ENCODE measurements around the gene EVX1.

EVX1 gene

GRCh38 chr7:27239387-27240014 is 3.1 kb upstream of the EVX1 start:
- Mint-ChIP-seq H3K27me3 (peaks cover 100% of the 10 kb centered on the region), H3K9me3 (no peaks in the 10 kb centered on the region), H3K4me3 (peak overlapping the region; percentile 42 to 51), H3K27ac (no peak overlapping the region), H3K4me1 (peaks cover 55% of the 10 kb centered on the region)
- DNase-seq (no peak), ATAC-seq (no peak)

- Mint-ChIP-seq H3K9me3 (no peaks in the 10 kb centered on the region), H3K27me3 (peaks cover 100% of the 10 kb centered on the region), H3K4me3 (peak overlapping the region; percentile 29 to 42), H3K4me1 (peaks cover 62% of the 10 kb centered on the region), H3K27ac (no peak overlapping the region)
- no peak for ATAC-seq
- no peak for DNase-seq
These were observed 2.4 kb upstream of the EVX1 start for GRCh38 chr7:27240015-27240731.

- ATAC-seq (no peak), DNase-seq (no peak)
- H3K4me3 Mint-ChIP-seq, result no peak overlapping the region
- no peaks in the 10 kb centered on the region for H3K9me3 Mint-ChIP-seq
- H3K27me3 Mint-ChIP-seq, result peaks cover 100% of the 10 kb centered on the region
- H3K4me1 Mint-ChIP-seq, result peaks cover 63% of the 10 kb centered on the region
- peak overlapping the region in 1 of 2 donors; percentile 59 for H3K27ac Mint-ChIP-seq
These were observed 1.2 kb upstream of the EVX1 start for GRCh38 chr7:27241189-27242056.

- DNase-seq (no peak), ATAC-seq (no peak)
- Mint-ChIP-seq H3K4me1 (peaks cover 64% of the 10 kb centered on the region), H3K27me3 (peaks cover 100% of the 10 kb centered on the region), H3K27ac (no peak overlapping the region), H3K9me3 (no peaks in the 10 kb centered on the region), H3K4me3 (peak overlapping the region; percentile 66 to 74)
These were observed 448 bp upstream of the EVX1 start for GRCh38 chr7:27242154-27242553.

GRCh38 chr7:27243340-27244163 is 950 bp downstream of the EVX1 start:
- Mint-ChIP-seq H3K9me3 (no peaks in the 10 kb centered on the region), H3K4me1 (peaks cover 53% of the 10 kb centered on the region), H3K27me3 (peaks cover 100% of the 10 kb centered on the region), H3K27ac (peak overlapping the region in 1 of 2 donors; percentile 74), H3K4me3 (peak overlapping the region; percentile 44 to 62)
- ATAC-seq (no peak), DNase-seq (no peak)

GRCh38 chr7:27244488-27245123 is 2.0 kb downstream of the EVX1 start:
- H3K9me3 Mint-ChIP-seq, result no peaks in the 10 kb centered on the region
- H3K4me3 Mint-ChIP-seq, result no peak overlapping the region
- ATAC-seq (no peak), DNase-seq (no peak)
- no peak overlapping the region for H3K27ac Mint-ChIP-seq
- H3K27me3 Mint-ChIP-seq, result peaks cover 100% of the 10 kb centered on the region
- peaks cover 59% of the 10 kb centered on the region for H3K4me1 Mint-ChIP-seq

GRCh38 chr7:27245124-27245797 is 2.7 kb downstream of the EVX1 start:
- no peak for ATAC-seq
- H3K9me3 Mint-ChIP-seq, result no peaks in the 10 kb centered on the region
- DNase-seq, result no peak
- no peak overlapping the region for H3K4me3 Mint-ChIP-seq
- H3K4me1 Mint-ChIP-seq, result peaks cover 59% of the 10 kb centered on the region
- H3K27ac Mint-ChIP-seq, result no peak overlapping the region
- H3K27me3 Mint-ChIP-seq, result peaks cover 100% of the 10 kb centered on the region

- Mint-ChIP-seq H3K9me3 (no peaks in the 10 kb centered on the region), H3K4me3 (peak overlapping the region; percentile 12 to 42), H3K27ac (no peak overlapping the region), H3K4me1 (peaks cover 59% of the 10 kb centered on the region), H3K27me3 (peaks cover 100% of the 10 kb centered on the region)
- ATAC-seq (peak; percentile 50), DNase-seq (peak in 1 of 2 donors; percentile 37)
These were observed 3.4 kb downstream of the EVX1 start for GRCh38 chr7:27245798-27246691.

GRCh38 chr7:27247000-27247399 is 4.4 kb downstream of the EVX1 start:
- no peak overlapping the region for H3K27ac Mint-ChIP-seq
- DNase-seq, result no peak
- ATAC-seq, result no peak
- peaks cover 60% of the 10 kb centered on the region for H3K4me1 Mint-ChIP-seq
- H3K4me3 Mint-ChIP-seq, result no peak overlapping the region
- H3K9me3 Mint-ChIP-seq, result no peaks in the 10 kb centered on the region
- H3K27me3 Mint-ChIP-seq, result peaks cover 100% of the 10 kb centered on the region

- ATAC-seq, result no peak
These were observed 5.1 kb downstream of the EVX1 start for GRCh38 chr7:27247452-27248426.

GRCh38 chr7:27248427-27248806 is 5.8 kb downstream of the EVX1 start:
- ATAC-seq, result no peak
- H3K4me1 Mint-ChIP-seq, result peaks cover 56% of the 10 kb centered on the region
- H3K27me3 Mint-ChIP-seq, result peaks cover 100% of the 10 kb centered on the region
- H3K4me3 Mint-ChIP-seq, result no peak overlapping the region
- DNase-seq, result no peak
- H3K27ac Mint-ChIP-seq, result no peak overlapping the region
- no peaks in the 10 kb centered on the region for H3K9me3 Mint-ChIP-seq

More at GRCh38 chr7:27247452-27248426, 5.1 kb downstream of the EVX1 start:
- H3K27ac Mint-ChIP-seq, result no peak overlapping the region
- H3K4me1 Mint-ChIP-seq, result peaks cover 61% of the 10 kb centered on the region
- H3K27me3 Mint-ChIP-seq, result peaks cover 100% of the 10 kb centered on the region
- no peak for DNase-seq
- no peaks in the 10 kb centered on the region for H3K9me3 Mint-ChIP-seq
- H3K4me3 Mint-ChIP-seq, result no peak overlapping the region

- peaks cover 100% of the 10 kb centered on the region for H3K27me3 Mint-ChIP-seq
- H3K4me1 Mint-ChIP-seq, result peaks cover 50% of the 10 kb centered on the region
- no peak for DNase-seq
- no peaks in the 10 kb centered on the region for H3K9me3 Mint-ChIP-seq
- no peak overlapping the region for H3K27ac Mint-ChIP-seq
- no peak overlapping the region for H3K4me3 Mint-ChIP-seq
- no peak for ATAC-seq
These were observed 6.5 kb downstream of the EVX1 start for GRCh38 chr7:27248911-27249723.

All from stimulated activated naive CD8-positive, alpha-beta T cell treated with anti-CD3 and anti-CD28 coated beads, Interleukin-15, amount 100 ng/mL, for 72 hours (primary cell).